MM.1S (cell line): Measurements from ENCODE around the gene ZNF804A.

Source experiments
- DNase-seq: peaks from one replicate; pipeline ENCODE4 v3.0.0-alpha.2; 2015
- H2AFZ ChIP-seq: fragments of 300-600 bp; sonication (generic); 2 replicates; pipeline ENCODE4 v1.6.0; 2016; ENCODE audit warnings: antibody characterized with exemption, low read length
- H3F3A ChIP-seq: fragments of 300-600 bp; sonication (generic); 2 replicates; pipeline ENCODE4 v1.6.1; 2016; ENCODE audit warnings: mild to moderate bottlenecking, antibody characterized with exemption, low read length, moderate library complexity, mixed read lengths; ENCODE audit not compliant: insufficient read depth
- H3K27ac ChIP-seq: fragments of 300-600 bp; sonication (generic); 2 replicates; pipeline ENCODE4 v1.5.1; 2016; ENCODE audit warnings: mild to moderate bottlenecking, low read length
- H3K27me3 ChIP-seq: fragments of 300-600 bp; sonication (generic); replicated peaks from 2 replicates; pipeline ENCODE4 v1.6.0; 2016; ENCODE audit warnings: low read length; ENCODE audit not compliant: insufficient read depth
- H3K36me3 ChIP-seq: fragments of 300-600 bp; sonication (generic); replicated peaks from 2 replicates; pipeline ENCODE4 v1.6.1; 2016; ENCODE audit warnings: mild to moderate bottlenecking, low read length, mixed read lengths; ENCODE audit not compliant: insufficient read depth
- H3K4me1 ChIP-seq: fragments of 300-600 bp; sonication (generic); 2 replicates; pipeline ENCODE4 v1.6.1; 2016; ENCODE audit warnings: low read length, mixed read lengths
- H3K4me2 ChIP-seq: fragments of 300-600 bp; sonication (generic); 2 replicates; pipeline ENCODE4 v1.6.0; 2016; ENCODE audit warnings: low read depth, low read length
- H3K4me3 ChIP-seq: fragments of 300-600 bp; sonication (generic); 2 replicates; pipeline ENCODE4 v1.5.1; 2016; ENCODE audit warnings: low read length, mixed read lengths
- H3K79me2 ChIP-seq: fragments of 300-600 bp; sonication (generic); 2 replicates; pipeline ENCODE4 v1.6.1; 2016; ENCODE audit warnings: mixed run types, low read length, mixed read lengths
- H3K9ac ChIP-seq: fragments of 300-600 bp; sonication (generic); 2 replicates; pipeline ENCODE4 v1.6.1; 2016; ENCODE audit warnings: low read length, mixed read lengths
- H3K9me2 ChIP-seq: fragments of 300-600 bp; sonication (generic); replicated peaks from 2 replicates; pipeline ENCODE4 v1.6.1; 2016; ENCODE audit warnings: mild to moderate bottlenecking, low read length, mixed read lengths; ENCODE audit not compliant: insufficient read depth
- H3K9me3 ChIP-seq: fragments of 300-600 bp; sonication (generic); replicated peaks from 2 replicates; pipeline ENCODE4 v1.6.1; 2016; ENCODE audit warnings: mild to moderate bottlenecking, low read length, mixed read lengths; ENCODE audit not compliant: insufficient read depth
- H4K20me1 ChIP-seq: fragments of 300-600 bp; sonication (generic); 2 replicates; pipeline ENCODE4 v1.6.1; 2016; ENCODE audit warnings: mild to moderate bottlenecking, low read length, moderate library complexity, mixed read lengths; ENCODE audit not compliant: insufficient read depth
- CTCF ChIP-seq: fragments of 300-600 bp; sonication (generic); IDR thresholded peaks from 2 replicates; pipeline ENCODE4 v1.5.1; 2016; ENCODE audit warnings: antibody characterized with exemption, low read length, mixed read lengths
- EZH2 ChIP-seq: fragments of 300-600 bp; sonication (generic); optimal IDR thresholded peaks from 2 replicates; pipeline ENCODE3; 2017; ENCODE audit warnings: low read depth, mild to moderate bottlenecking, antibody characterized with exemption, low read length, mixed read lengths
- EZH2phosphoT487 ChIP-seq: fragments of 300-600 bp; sonication (generic); IDR thresholded peaks from 2 replicates; pipeline ENCODE4 v1.6.1; 2018; ENCODE audit warnings: antibody characterized with exemption, low read length

Gene ZNF804A

GRCh38 chr2:184906709-184907108 is 308.4 kb downstream of the ZNF804A start:
- no peak overlapping the region for H3K9ac ChIP-seq
- H3K4me3 ChIP-seq: no peak overlapping the region
- no peaks in the 10 kb centered on the region for H3K4me1 ChIP-seq
- no peaks in the 10 kb centered on the region for H3K9me3 ChIP-seq
- H2AFZ ChIP-seq: no peak overlapping the region
- no peaks in the 10 kb centered on the region for H4K20me1 ChIP-seq
- TF ChIP-seq EZH2phosphoT487: no peak
- H3K9me2 ChIP-seq: no peaks in the 10 kb centered on the region
- no peaks in the 10 kb centered on the region for H3K79me2 ChIP-seq
- no peaks in the 10 kb centered on the region for H3K27me3 ChIP-seq
- no peaks in the 10 kb centered on the region for H3F3A ChIP-seq
- DNase-seq: no peak
- H3K4me2 ChIP-seq: no peak overlapping the region
- H3K27ac ChIP-seq: no peak overlapping the region
- no peaks in the 10 kb centered on the region for H3K36me3 ChIP-seq

GRCh38 chr2:184908966-184909365 is 310.6 kb downstream of the ZNF804A start:
- Histone ChIP-seq H3K9me3 (no peaks in the 10 kb centered on the region), H3F3A (no peaks in the 10 kb centered on the region), H3K9me2 (no peaks in the 10 kb centered on the region), H3K9ac (no peak overlapping the region), H3K4me2 (no peak overlapping the region), H3K4me3 (no peak overlapping the region), H4K20me1 (no peaks in the 10 kb centered on the region), H2AFZ (no peak overlapping the region), H3K36me3 (no peaks in the 10 kb centered on the region), H3K27me3 (no peaks in the 10 kb centered on the region), H3K27ac (no peak overlapping the region), H3K4me1 (no peaks in the 10 kb centered on the region), H3K79me2 (no peaks in the 10 kb centered on the region)
- DNase-seq: no peak
- TF ChIP-seq CTCF (no peak), EZH2 (no peak), EZH2phosphoT487 (no peak)

DNA sequence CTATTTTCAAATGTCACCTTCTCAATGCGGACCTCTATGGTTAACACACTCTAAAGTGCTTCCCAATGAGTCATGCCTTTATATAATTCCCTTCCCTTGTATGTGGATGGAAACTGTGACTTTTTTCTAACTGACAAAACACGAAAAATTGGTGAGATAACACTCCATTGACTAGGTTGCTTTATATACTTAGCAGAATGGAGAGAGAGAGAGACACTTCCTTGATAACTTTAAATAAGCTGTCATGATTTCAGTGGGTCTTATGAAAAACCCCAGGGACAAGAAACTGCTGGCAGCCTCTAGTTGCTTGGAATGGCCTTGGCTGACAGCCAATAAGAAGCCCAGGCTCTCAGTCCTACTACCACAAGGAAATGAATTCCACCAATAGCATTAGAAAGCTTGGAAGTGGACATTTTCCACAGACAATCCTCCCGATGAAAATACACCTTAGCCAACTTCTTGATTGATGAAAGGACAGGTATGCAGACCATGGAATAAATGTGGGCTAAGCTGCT is 322.2 kb downstream of the ZNF804A start:
- no peaks in the 10 kb centered on the region for H3F3A ChIP-seq
- no peaks in the 10 kb centered on the region for H3K4me1 ChIP-seq
- no peaks in the 10 kb centered on the region for H3K79me2 ChIP-seq
- no peak overlapping the region for H3K9ac ChIP-seq
- TF ChIP-seq CTCF (no peak), EZH2phosphoT487 (no peak), EZH2 (no peak)
- no peak overlapping the region for H3K4me3 ChIP-seq
- no peaks in the 10 kb centered on the region for H3K27me3 ChIP-seq
- no peaks in the 10 kb centered on the region for H3K9me2 ChIP-seq
- no peaks in the 10 kb centered on the region for H4K20me1 ChIP-seq
- DNase-seq: no peak
- H3K9me3 ChIP-seq: no peaks in the 10 kb centered on the region
- no peak overlapping the region for H3K27ac ChIP-seq
- no peak overlapping the region for H2AFZ ChIP-seq
- H3K4me2 ChIP-seq: no peak overlapping the region
- H3K36me3 ChIP-seq: no peaks in the 10 kb centered on the region

- Histone ChIP-seq H3K79me2 (no peaks in the 10 kb centered on the region), H3K9me3 (no peaks in the 10 kb centered on the region), H3K4me1 (no peaks in the 10 kb centered on the region), H3K4me2 (no peak overlapping the region), H2AFZ (no peak overlapping the region), H3K4me3 (no peak overlapping the region), H3F3A (no peaks in the 10 kb centered on the region), H3K9ac (no peak overlapping the region), H3K27ac (no peak overlapping the region), H3K9me2 (no peaks in the 10 kb centered on the region), H3K36me3 (no peaks in the 10 kb centered on the region), H3K27me3 (no peaks in the 10 kb centered on the region), H4K20me1 (no peaks in the 10 kb centered on the region)
- DNase-seq: no peak
- TF ChIP-seq EZH2: no peak
- no peak for TF ChIP-seq EZH2phosphoT487
- TF ChIP-seq CTCF: no peak
Measured at GRCh38 chr2:184921676-184922075, 323.3 kb downstream of the ZNF804A start.
